Liver (tissue), 9 donors: ENCODE measurements around the gene KCNMA1. TPM values are rescaled to one million over a fixed set of nuclear protein-coding genes. Genes with fewer than 3 reads are reported as not detected.
A peak's percentile ranks its signal among the peaks of the same experiment; 100 is the strongest.

Source experiments
- DNase-seq: peaks from one replicate; pipeline ENCODE4 v3.0.0-alpha.2; 2017; ENCODE audit warnings: low spot score
- H3K27ac ChIP-seq, 2 donors: one replicate each; pipeline ENCODE4 v1.7.0; 2013; ENCODE audit warnings: inconsistent platforms in 2 of 2, low read length in 2 of 2, control low read depth in 1 of 2, low read depth in 1 of 2, mild to moderate bottlenecking in 1 of 2
- H3K27me3 ChIP-seq, 4 donors: one replicate each; pipeline versions ENCODE4 v1.6.1 to v1.7.0; 2013; ENCODE audit warnings: low read length in 3 of 4, inconsistent platforms in 1 of 4, mild to moderate bottlenecking in 1 of 4, moderate library complexity in 1 of 4; ENCODE audit not compliant: control insufficient read depth in 4 of 4, insufficient read depth in 4 of 4
- H3K36me3 ChIP-seq, 4 donors: one replicate each; pipeline versions ENCODE4 v1.6.1 to v1.7.0; 2013; ENCODE audit warnings: low read length in 3 of 4, mild to moderate bottlenecking in 3 of 4, low read depth in 1 of 4, moderate library complexity in 1 of 4; ENCODE audit not compliant: control insufficient read depth in 4 of 4, insufficient read depth in 3 of 4
- H3K4me1 ChIP-seq, 4 donors: one replicate each; pipeline versions ENCODE4 v1.6.1 to v1.7.0; 2013; ENCODE audit warnings: low read length in 3 of 4, mild to moderate bottlenecking in 3 of 4, moderate library complexity in 1 of 4; ENCODE audit not compliant: control insufficient read depth in 4 of 4, insufficient read depth in 4 of 4
- H3K4me3 ChIP-seq, 3 donors: one replicate each; pipeline versions ENCODE4 v1.6.1 to v1.7.0; 2013; ENCODE audit warnings: low read length in 3 of 3, control low read depth in 1 of 3, low read depth in 1 of 3, mild to moderate bottlenecking in 1 of 3
- H3K9ac ChIP-seq, 2 donors: one replicate each; pipeline ENCODE4 v1.7.0; 2013; ENCODE audit warnings: low read length in 2 of 2, mild to moderate bottlenecking in 2 of 2, moderate library complexity in 2 of 2, control low read depth in 1 of 2, low read depth in 1 of 2
- H3K9me3 ChIP-seq, 4 donors: one replicate each; pipeline versions ENCODE4 v1.6.1 to v1.7.0; 2013; ENCODE audit warnings: low read length in 3 of 4; ENCODE audit not compliant: control insufficient read depth in 4 of 4
- EGR1 ChIP-seq, 2 donors: IDR thresholded peaks; 2 replicates each; pipeline ENCODE4 v1.6.1; 2016 to 2018; ENCODE audit warnings: antibody characterized with exemption in 2 of 2, low read depth in 2 of 2
- FOXA2 ChIP-seq: IDR thresholded peaks from 2 replicates; pipeline ENCODE4 v1.6.1; 2016; ENCODE audit warnings: antibody characterized with exemption
- GABPA ChIP-seq, 2 donors: IDR thresholded peaks in 1 of 2; conservative IDR thresholded peaks in 1 of 2; 2 replicates each; pipeline ENCODE4 v1.6.1; 2016; ENCODE audit warnings: antibody characterized with exemption in 2 of 2, mild to moderate bottlenecking in 1 of 2, moderate library complexity in 1 of 2
- HNF4G ChIP-seq: IDR thresholded peaks from 2 replicates; pipeline ENCODE4 v1.6.1; 2016; ENCODE audit warnings: antibody characterized with exemption
- JUND ChIP-seq, 2 donors: IDR thresholded peaks; 2 replicates each; pipeline ENCODE4 v1.6.1; 2016; ENCODE audit warnings: antibody characterized with exemption in 2 of 2
- MAX ChIP-seq: IDR thresholded peaks from 2 replicates; pipeline ENCODE4 v1.6.1; 2016; ENCODE audit warnings: antibody characterized with exemption
- RAD21 ChIP-seq, 2 donors: IDR thresholded peaks; 2 replicates each; pipeline ENCODE4 v1.6.1; 2016; ENCODE audit warnings: antibody characterized with exemption in 2 of 2, mild to moderate bottlenecking in 2 of 2
- RXRA ChIP-seq, 2 donors: IDR thresholded peaks; 2 replicates each; pipeline ENCODE4 v1.6.1; 2017 to 2018; ENCODE audit warnings: antibody characterized with exemption in 2 of 2, mild to moderate bottlenecking in 1 of 2
- SP1 ChIP-seq: IDR thresholded peaks from 2 replicates; pipeline ENCODE4 v1.6.1; 2018; ENCODE audit warnings: antibody characterized with exemption, mild to moderate bottlenecking
- TAF1 ChIP-seq: conservative IDR thresholded peaks from 2 replicates; pipeline ENCODE4 v1.6.1; 2016; ENCODE audit warnings: antibody characterized with exemption, mild to moderate bottlenecking
- YY1 ChIP-seq: IDR thresholded peaks from 2 replicates; pipeline ENCODE4 v1.6.1; 2016; ENCODE audit warnings: antibody characterized with exemption, mild to moderate bottlenecking
- WGBS: extraction: QIAGEN DNeasy Blood & Tissue Kit; methylation state at CpG from one replicate; pipeline ENCODE4 v1.1.7; 2013; 5-methylcytosine and 5-hydroxymethylcytosine counted together
- polyA plus RNA-seq, 2 donors: library from polyadenylated mRNA; stranded (reverse) in 1 of 2; unstranded in 1 of 2; fragments of 200-250 nt in 1 of 2; fragments of >200 nt in 1 of 2; fragmentation: Nextera tagmentation in 1 of 2; extraction: Ambion mirVana in 1 of 2; gene quantifications; one replicate each; pipeline versions ENCODE4 v1.2.1 to v1.2.3, GENCODE V29; 2013 to 2015
- total RNA-seq, 2 donors: library from RNA; depleted of rRNA; stranded (reverse); fragments of >200 nt; gene quantifications; one replicate each; pipeline ENCODE4 v1.2.3, GENCODE V29; 2014
- TF ChIP-seq, protein P1 (sequence below): fragments of 150-350 bp; IDR thresholded peaks from 2 replicates; pipeline ENCODE4 v1.5.1; 2017; ENCODE audit warnings: improper control_type of control experiment, low read depth, low read length; ENCODE audit not compliant: missing input control
- TF ChIP-seq, protein P2 (sequence below): IDR thresholded peaks from 2 replicates; pipeline ENCODE4 v1.6.1; 2016; ENCODE audit warnings: antibody characterized with exemption, mild to moderate bottlenecking
- TF ChIP-seq, protein P3 (sequence below): IDR thresholded peaks from 2 replicates; pipeline ENCODE4 v1.6.1; 2016; ENCODE audit warnings: antibody characterized with exemption
- donor health status: healthy.
- donor health status: healthy.
- donor health status: healthy.
- donor health status: healthy.
- donor health status: healthy.

Gene KCNMA1
- total and polyA plus RNA-seq, 4 donors, result 2.5 to 9.7 (median 4.7) TPM

DNA sequence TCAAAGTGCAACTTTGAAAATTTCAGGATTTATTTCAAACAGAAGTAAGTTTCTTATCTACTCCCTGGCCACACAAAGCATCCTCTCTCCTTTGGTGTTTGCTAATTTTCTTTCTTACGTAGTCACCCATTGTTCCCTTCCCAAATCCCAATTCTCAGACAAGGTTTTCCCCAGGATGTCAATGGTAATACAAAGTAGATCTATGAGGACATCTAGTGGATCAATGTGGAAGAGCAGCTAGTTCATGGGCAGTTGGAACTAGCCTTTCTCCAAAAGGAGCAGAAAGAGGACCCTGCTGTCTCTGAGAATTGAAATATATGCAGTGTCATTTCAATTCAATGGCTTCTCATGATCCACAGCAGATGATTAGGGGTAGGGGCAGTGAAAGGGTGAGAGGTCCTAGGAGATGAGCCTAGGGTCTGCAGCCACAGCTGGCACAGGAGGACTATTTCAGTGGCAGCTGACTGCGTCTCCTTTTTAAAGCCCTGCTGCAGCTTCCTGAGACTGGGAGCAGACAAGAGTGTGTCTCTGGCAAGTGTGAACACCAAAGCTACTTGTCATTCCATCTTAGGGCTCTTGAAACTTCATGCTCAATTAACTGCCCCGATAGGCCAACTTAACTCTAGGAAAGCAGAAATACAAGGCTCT lies 632.6 kb downstream of the KCNMA1 start:
- 67% methylated on average over 3 of the region's 3 CpGs for whole genome bisulfite sequencing
- H3K27me3 ChIP-seq, result no peaks in the 10 kb centered on the region
- no peaks in the 10 kb centered on the region for H3K9me3 ChIP-seq
- no peak for DNase-seq
- TF ChIP-seq RXRA (IDR thresholded peaks at IDR 0.05), result no peak
- TF ChIP-seq RAD21 (IDR thresholded peaks at IDR 0.05), result peak; percentile 89 to 96
- TF ChIP-seq, protein P1, sequence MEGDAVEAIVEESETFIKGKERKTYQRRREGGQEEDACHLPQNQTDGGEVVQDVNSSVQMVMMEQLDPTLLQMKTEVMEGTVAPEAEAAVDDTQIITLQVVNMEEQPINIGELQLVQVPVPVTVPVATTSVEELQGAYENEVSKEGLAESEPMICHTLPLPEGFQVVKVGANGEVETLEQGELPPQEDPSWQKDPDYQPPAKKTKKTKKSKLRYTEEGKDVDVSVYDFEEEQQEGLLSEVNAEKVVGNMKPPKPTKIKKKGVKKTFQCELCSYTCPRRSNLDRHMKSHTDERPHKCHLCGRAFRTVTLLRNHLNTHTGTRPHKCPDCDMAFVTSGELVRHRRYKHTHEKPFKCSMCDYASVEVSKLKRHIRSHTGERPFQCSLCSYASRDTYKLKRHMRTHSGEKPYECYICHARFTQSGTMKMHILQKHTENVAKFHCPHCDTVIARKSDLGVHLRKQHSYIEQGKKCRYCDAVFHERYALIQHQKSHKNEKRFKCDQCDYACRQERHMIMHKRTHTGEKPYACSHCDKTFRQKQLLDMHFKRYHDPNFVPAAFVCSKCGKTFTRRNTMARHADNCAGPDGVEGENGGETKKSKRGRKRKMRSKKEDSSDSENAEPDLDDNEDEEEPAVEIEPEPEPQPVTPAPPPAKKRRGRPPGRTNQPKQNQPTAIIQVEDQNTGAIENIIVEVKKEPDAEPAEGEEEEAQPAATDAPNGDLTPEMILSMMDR, result peak; percentile 76
- TF ChIP-seq, protein P2, sequence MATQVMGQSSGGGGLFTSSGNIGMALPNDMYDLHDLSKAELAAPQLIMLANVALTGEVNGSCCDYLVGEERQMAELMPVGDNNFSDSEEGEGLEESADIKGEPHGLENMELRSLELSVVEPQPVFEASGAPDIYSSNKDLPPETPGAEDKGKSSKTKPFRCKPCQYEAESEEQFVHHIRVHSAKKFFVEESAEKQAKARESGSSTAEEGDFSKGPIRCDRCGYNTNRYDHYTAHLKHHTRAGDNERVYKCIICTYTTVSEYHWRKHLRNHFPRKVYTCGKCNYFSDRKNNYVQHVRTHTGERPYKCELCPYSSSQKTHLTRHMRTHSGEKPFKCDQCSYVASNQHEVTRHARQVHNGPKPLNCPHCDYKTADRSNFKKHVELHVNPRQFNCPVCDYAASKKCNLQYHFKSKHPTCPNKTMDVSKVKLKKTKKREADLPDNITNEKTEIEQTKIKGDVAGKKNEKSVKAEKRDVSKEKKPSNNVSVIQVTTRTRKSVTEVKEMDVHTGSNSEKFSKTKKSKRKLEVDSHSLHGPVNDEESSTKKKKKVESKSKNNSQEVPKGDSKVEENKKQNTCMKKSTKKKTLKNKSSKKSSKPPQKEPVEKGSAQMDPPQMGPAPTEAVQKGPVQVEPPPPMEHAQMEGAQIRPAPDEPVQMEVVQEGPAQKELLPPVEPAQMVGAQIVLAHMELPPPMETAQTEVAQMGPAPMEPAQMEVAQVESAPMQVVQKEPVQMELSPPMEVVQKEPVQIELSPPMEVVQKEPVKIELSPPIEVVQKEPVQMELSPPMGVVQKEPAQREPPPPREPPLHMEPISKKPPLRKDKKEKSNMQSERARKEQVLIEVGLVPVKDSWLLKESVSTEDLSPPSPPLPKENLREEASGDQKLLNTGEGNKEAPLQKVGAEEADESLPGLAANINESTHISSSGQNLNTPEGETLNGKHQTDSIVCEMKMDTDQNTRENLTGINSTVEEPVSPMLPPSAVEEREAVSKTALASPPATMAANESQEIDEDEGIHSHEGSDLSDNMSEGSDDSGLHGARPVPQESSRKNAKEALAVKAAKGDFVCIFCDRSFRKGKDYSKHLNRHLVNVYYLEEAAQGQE, result no peak
- TF ChIP-seq TAF1, result no peak
- TF ChIP-seq YY1, result peak; percentile 16
- TF ChIP-seq GABPA (IDR thresholded peaks at IDR 0.05 in 1 of 2, conservative IDR thresholded peaks at IDR 0.05 in 1 of 2), result no peak
- H3K4me1 ChIP-seq, result no peaks in the 10 kb centered on the region
- no peak overlapping the region for H3K9ac ChIP-seq
- H3K4me3 ChIP-seq, result no peak overlapping the region
- H3K27ac ChIP-seq, result no peak overlapping the region
- no peaks in the 10 kb centered on the region for H3K36me3 ChIP-seq

- Histone ChIP-seq H3K9me3 (no peaks in the 10 kb centered on the region), H3K4me3 (no peak overlapping the region), H3K27me3 (no peaks in the 10 kb centered on the region), H3K4me1 (no peaks in the 10 kb centered on the region), H3K36me3 (no peaks in the 10 kb centered on the region), H3K27ac (no peak overlapping the region), H3K9ac (no peak overlapping the region)
- no peak for TF ChIP-seq GABPA (IDR thresholded peaks at IDR 0.05 in 1 of 2, conservative IDR thresholded peaks at IDR 0.05 in 1 of 2)
- TF ChIP-seq JUND (IDR thresholded peaks at IDR 0.05), result no peak
- TF ChIP-seq HNF4G, result no peak
- no peak for TF ChIP-seq MAX
- no peak for TF ChIP-seq EGR1 (IDR thresholded peaks at IDR 0.05; ENCODE audit: low read depth in 2 of 2)
- no peak for TF ChIP-seq SP1
- no peak for TF ChIP-seq YY1
- TF ChIP-seq, protein P3, sequence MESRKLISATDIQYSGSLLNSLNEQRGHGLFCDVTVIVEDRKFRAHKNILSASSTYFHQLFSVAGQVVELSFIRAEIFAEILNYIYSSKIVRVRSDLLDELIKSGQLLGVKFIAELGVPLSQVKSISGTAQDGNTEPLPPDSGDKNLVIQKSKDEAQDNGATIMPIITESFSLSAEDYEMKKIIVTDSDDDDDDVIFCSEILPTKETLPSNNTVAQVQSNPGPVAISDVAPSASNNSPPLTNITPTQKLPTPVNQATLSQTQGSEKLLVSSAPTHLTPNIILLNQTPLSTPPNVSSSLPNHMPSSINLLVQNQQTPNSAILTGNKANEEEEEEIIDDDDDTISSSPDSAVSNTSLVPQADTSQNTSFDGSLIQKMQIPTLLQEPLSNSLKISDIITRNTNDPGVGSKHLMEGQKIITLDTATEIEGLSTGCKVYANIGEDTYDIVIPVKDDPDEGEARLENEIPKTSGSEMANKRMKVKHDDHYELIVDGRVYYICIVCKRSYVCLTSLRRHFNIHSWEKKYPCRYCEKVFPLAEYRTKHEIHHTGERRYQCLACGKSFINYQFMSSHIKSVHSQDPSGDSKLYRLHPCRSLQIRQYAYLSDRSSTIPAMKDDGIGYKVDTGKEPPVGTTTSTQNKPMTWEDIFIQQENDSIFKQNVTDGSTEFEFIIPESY, result no peak
- TF ChIP-seq FOXA2, result no peak
- no peak for DNase-seq
- WGBS, result 74% methylated on average over 2 of the region's 2 CpGs
Observed at GRCh38 chr10:77002872-77003271, 634.7 kb downstream of the KCNMA1 start.
